Measurements from ENCODE around the gene ECE2.
"Not testable (repeated sequence)": the region's sequence is repeated elsewhere in the genome, so short reads cannot be mapped to it uniquely, and the experiment has no call there.

Gene ECE2

DNA sequence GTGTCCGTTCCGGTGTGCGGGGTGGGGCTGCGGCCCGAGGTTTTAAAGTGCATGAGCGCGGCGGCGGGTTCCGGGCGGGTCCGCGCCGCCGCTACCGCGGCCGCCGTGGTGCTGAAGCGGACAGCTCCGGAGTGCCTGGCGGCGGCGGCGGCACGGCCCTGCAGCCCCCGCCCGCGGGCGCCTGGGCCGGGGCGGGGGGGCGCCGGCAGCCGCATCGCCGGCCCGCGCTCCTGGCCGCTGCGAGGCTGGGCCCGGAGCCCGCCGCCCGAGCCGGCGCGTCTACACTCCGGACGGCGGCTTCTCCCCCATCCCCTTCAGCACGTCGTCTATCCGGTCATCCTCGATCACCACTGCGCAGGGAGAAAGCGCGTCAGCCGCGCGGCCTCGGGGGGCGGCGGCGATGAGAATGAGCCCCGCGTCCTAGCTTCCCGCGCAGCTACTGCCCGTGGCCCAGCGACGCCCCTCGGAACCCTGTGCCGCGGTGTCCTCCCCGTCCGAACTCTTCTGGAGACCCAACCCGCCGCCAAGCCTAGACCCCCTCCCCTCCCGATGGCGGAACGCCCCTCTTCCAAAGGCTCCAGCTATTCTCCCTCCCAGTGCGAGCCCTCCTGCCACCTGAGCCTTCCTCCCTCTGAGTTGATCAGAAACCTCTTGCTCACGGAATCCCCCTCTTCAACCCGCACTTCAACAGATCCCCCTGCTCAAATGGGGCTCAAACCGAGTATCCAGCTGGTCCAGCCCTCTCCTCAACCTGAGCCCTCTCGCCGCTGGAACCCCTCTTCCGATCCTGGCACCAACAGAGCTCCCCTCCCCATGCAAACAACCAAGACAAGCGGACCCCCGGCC is 15.7 kb upstream of the ECE2 start:
- peak overlapping the region; percentile 46 for H3K4me3 ChIP-seq (ENCODE audit: control insufficient read depth, low read depth, low read length)
- TF ChIP-seq, protein P1, sequence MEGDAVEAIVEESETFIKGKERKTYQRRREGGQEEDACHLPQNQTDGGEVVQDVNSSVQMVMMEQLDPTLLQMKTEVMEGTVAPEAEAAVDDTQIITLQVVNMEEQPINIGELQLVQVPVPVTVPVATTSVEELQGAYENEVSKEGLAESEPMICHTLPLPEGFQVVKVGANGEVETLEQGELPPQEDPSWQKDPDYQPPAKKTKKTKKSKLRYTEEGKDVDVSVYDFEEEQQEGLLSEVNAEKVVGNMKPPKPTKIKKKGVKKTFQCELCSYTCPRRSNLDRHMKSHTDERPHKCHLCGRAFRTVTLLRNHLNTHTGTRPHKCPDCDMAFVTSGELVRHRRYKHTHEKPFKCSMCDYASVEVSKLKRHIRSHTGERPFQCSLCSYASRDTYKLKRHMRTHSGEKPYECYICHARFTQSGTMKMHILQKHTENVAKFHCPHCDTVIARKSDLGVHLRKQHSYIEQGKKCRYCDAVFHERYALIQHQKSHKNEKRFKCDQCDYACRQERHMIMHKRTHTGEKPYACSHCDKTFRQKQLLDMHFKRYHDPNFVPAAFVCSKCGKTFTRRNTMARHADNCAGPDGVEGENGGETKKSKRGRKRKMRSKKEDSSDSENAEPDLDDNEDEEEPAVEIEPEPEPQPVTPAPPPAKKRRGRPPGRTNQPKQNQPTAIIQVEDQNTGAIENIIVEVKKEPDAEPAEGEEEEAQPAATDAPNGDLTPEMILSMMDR (IDR thresholded peaks at IDR 0.05; ENCODE audit: control insufficient read depth, insufficient read depth, low read depth, low read length, missing control alignments): no peak
- DNase-seq (ENCODE audit: low read depth): no peak

DNA sequence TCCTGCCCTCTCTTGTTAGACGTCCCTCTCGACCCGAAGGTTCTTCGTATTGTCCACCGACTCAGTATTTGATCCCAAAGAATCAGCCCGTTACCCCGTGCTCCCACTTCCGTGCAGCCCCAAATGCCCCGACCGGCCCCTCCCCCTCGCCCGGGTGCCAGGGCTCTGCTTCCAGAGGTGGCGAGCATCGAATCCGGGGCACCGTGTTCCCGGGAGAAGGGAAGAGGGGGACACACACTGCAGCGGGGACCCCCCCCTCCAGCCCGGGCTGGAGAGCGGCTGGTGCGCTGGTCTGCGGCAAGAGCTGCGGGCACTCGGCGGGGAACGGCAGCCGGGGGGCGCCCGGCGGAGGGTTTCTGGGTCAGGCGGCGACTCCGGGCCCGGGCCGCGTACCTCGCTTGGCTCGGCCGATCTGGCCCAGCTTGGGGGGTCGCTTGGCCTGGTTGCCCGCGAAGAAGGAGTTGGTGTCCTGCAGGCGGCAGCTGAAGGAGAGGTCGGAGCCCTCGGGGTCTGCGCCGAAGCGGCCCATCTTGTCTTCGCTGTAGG is 15.0 kb upstream of the ECE2 start:
- DNase-seq (ENCODE audit: low read depth): no peak
- peak overlapping the region; percentile 46 for H3K4me3 ChIP-seq (ENCODE audit: control insufficient read depth, low read depth, low read length)
- TF ChIP-seq, protein P1 (IDR thresholded peaks at IDR 0.05; ENCODE audit: control insufficient read depth, insufficient read depth, low read depth, low read length, missing control alignments): no peak

DNA sequence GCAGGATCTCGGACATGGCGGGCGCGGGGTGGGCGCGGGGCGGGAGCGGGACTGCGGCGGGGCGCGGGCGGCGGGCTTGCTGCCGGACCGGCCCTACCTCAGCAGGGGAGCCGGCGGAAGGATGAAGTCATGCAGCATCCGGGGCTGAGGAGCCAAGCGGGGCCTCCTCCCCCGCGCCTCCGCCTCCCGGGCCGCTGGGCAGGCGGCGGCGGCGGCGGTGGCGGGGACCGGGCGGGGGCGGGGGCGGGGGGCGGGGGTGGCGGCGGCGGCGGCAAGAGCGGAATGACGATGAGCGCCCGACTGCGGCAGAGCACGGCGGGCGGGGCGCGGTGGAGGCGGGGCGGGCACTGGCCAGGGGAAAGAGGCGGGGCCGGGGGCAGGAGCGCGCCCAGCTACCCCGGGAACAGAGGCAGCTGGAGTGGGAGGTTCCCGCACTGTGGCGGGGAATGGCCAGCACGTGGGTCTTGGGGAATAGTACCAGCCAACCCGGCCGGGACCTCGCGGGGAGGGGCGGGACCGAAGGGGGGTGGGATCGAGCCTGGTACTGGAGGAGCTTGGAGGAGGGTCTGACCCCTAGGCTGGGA is 14.5 kb upstream of the ECE2 start, which contains the start of gene CAMK2N2:
CAMK2N2 (minus strand) TSS at position 284 of the 584 bp plus-strand sequence; CDS start at position 16, 268 bp downstream.
- DNase-seq (ENCODE audit: low read depth): no peak
- TF ChIP-seq, protein P1 (IDR thresholded peaks at IDR 0.05; ENCODE audit: control insufficient read depth, insufficient read depth, low read depth, low read length, missing control alignments): no peak
- H3K4me3 ChIP-seq (ENCODE audit: control insufficient read depth, low read depth, low read length): peak within 1 kb of the TSS; percentile 46

DNA sequence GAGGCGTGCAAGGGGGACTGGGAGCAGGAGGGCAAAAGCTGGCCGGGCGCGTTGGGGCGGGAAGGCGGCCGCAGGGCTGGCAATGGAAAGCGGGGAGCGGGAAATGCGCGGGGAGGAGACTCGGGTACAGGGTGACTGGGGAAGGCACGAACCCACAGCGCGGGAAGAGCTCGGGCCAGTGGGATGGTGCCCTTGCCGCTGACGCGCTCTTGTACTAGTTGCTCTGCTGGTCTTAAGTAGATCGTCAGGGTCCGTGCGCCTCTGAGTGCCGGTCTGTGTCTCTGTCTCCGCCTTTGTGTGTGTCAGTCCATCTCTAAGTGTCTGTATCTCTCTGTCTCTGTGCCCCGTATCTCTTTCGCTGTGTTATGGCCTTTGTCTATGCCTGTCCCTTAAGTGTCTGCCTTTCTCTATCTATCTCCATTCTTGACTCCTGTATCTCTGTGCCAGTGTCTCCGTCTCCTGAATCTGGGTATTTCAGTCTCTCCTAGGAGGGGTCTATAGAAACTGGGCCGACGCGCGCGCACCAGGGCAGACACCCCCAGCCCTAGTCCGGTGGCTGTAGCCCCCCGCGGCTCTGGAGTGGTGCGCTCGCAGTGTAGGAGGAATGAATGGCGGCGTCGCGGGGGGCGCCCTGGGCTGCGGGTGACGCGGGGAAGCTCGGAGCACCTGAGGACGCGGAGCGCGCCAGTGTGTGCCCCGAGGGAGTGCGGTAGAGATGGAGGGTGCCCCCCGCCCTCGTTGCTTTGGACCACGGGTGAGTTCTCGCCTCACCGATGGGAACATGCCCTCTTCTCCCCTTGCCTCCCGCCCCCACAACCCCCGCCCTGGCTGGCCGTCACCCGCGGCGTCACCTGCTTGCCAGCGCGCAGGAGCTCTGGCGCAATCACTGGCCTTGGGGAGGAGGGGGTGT is 13.7 kb upstream of the ECE2 start:
- no peak for DNase-seq (ENCODE audit: low read depth)
- peak overlapping the region; percentile 46 for H3K4me3 ChIP-seq (ENCODE audit: control insufficient read depth, low read depth, low read length)
- TF ChIP-seq, protein P1 (IDR thresholded peaks at IDR 0.05; ENCODE audit: control insufficient read depth, insufficient read depth, low read depth, low read length, missing control alignments): no peak

DNA sequence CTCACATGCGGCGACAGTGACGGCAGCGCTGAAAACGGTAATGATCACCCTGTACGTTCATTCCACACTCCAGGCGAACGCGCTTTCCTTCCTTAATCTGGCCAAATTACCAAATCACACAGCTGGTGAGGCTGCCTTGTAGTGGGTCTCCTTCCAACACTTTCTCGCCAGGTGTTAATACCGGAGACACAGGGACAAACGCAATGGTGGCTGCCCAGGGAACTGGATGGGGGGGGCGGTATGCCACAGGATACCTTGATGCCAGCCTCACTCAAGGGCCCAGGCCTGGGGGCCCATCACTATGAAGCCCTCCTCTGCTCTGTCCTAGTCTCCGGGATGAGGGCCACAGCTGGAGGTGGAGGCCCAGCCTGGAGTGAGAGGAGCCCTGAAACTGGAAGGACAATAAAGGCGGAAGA is 13.1 kb upstream of the ECE2 start:
- H3K4me3 ChIP-seq (ENCODE audit: control insufficient read depth, low read depth, low read length): peak overlapping the region; percentile 46
- DNase-seq (ENCODE audit: low read depth): no peak
- TF ChIP-seq, protein P1 (IDR thresholded peaks at IDR 0.05; ENCODE audit: control insufficient read depth, insufficient read depth, low read depth, low read length, missing control alignments): no peak

DNA sequence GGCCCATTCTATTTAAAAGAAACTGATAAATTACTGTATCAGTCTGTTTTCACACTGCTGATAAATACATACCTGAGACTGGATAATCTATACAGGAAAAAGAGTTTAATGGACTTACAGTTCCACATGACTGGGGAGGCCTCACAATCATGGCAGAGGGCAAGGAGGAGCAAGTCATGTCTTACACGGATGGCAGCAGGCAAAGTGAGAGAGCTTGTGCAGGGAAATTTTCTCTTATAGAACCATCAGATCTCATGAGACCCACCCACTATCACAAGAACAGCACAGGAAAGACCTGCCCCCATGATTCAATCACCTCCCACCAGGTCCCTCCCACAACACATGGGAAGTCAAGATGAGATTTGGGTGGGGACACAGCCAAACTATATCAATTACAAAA is 8.6 kb upstream of the ECE2 start:
- not testable (repeated sequence) for H3K4me3 ChIP-seq (ENCODE audit: control insufficient read depth, low read depth, low read length); DNase-seq (ENCODE audit: low read depth)

Data from AG09309 (cell line).